HCT116 (cell line): Measurements from ENCODE around the gene PKDCC.

Experiments used
- CBX3 ChIP-seq: IDR thresholded peaks from 2 replicates; pipeline ENCODE4 v1.6.1; 2012; ENCODE audit warnings: low read depth
- CEBPB ChIP-seq: IDR thresholded peaks from 2 replicates; pipeline ENCODE4 v1.6.1; 2012; ENCODE audit warnings: low read depth
- CTCF ChIP-seq, 3 experiments: fragments of 200-600 bp in 1 of 3; sonication (generic) in 1 of 3; IDR thresholded peaks in 2 of 3; conservative IDR thresholded peaks in 1 of 3; 2 replicates each; pipeline ENCODE4 v1.5.1; 2012 to 2017; ENCODE audit warnings: low read depth in 2 of 3, low read length in 2 of 3, antibody characterized with exemption in 1 of 3, borderline replicate concordance in 1 of 3, control low read depth in 1 of 3, mild to moderate bottlenecking in 1 of 3, mixed read lengths in 1 of 3, mixed run types in 1 of 3, moderate library complexity in 1 of 3; ENCODE audit not compliant: insufficient read depth in 1 of 3
- EGR1 ChIP-seq: IDR thresholded peaks from 2 replicates; pipeline ENCODE4 v1.6.1; 2012; ENCODE audit warnings: low read depth
- EZH2 ChIP-seq: fragments of 200-600 bp; sonication (generic); IDR thresholded peaks from 2 replicates; pipeline ENCODE4 v1.6.1; 2017; ENCODE audit warnings: antibody characterized with exemption, mixed run types
- POLR2A ChIP-seq: IDR thresholded peaks from 2 replicates; pipeline ENCODE4 v1.7.0; 2011; ENCODE audit warnings: borderline replicate concordance; ENCODE audit not compliant: insufficient read depth, insufficient read length; ENCODE audit errors: extremely low read depth
- POLR2AphosphoS5 ChIP-seq: IDR thresholded peaks from 2 replicates; pipeline ENCODE4 v1.6.1; 2011; ENCODE audit warnings: mild to moderate bottlenecking, low read depth, low read length, moderate library complexity
- RAD21 ChIP-seq: IDR thresholded peaks from 2 replicates; pipeline ENCODE4 v1.6.1; 2012; ENCODE audit warnings: low read depth, mild to moderate bottlenecking
- REST ChIP-seq: IDR thresholded peaks from 2 replicates; pipeline ENCODE4 v1.6.1; 2012; ENCODE audit warnings: low read depth
- YY1 ChIP-seq: IDR thresholded peaks from 2 replicates; pipeline ENCODE4 v1.6.1; 2011; ENCODE audit warnings: low read length, low read depth, moderate library complexity, mild to moderate bottlenecking; ENCODE audit not compliant: insufficient replicate concordance; ENCODE audit errors: extremely low read depth
- ZBTB33 ChIP-seq: IDR thresholded peaks from 2 replicates; pipeline ENCODE4 v1.6.1; 2011; ENCODE audit warnings: mild to moderate bottlenecking, low read length, moderate library complexity; ENCODE audit not compliant: insufficient replicate concordance; ENCODE audit errors: extremely low read depth

- TF ChIP-seq POLR2A (no peak), YY1 (no peak), CTCF (IDR thresholded peaks at IDR 0.05 in 2 of 3, conservative IDR thresholded peaks at IDR 0.05 in 1 of 3; ENCODE audit: borderline replicate concordance in 1 of 3, insufficient read depth in 1 of 3, low read depth in 2 of 3, low read length in 2 of 3) (no peak), REST (no peak), POLR2AphosphoS5 (no peak), ZBTB33 (no peak), CEBPB (no peak), EZH2 (no peak), EGR1 (no peak), RAD21 (no peak), CBX3 (no peak)
These were observed 38.1 kb downstream of the PKDCC start for GRCh38 chr2:42085706-42086487.
